PFSK-1 (cell line): ENCODE data around the gene CYP26A1.

ENCODE experiments used
- FOXP2 ChIP-seq: optimal IDR thresholded peaks from 2 replicates; pipeline ENCODE3; 2011; ENCODE audit warnings: borderline replicate concordance, control low read depth, inconsistent platforms; ENCODE audit not compliant: insufficient read depth; ENCODE audit errors: extremely low read length, extremely low read depth
- POLR2AphosphoS5 ChIP-seq: IDR thresholded peaks from 2 replicates; pipeline ENCODE4 v1.6.1; 2012; ENCODE audit warnings: low read depth, mild to moderate bottlenecking, control low read depth, low read length, moderate library complexity
- SIN3A ChIP-seq: IDR thresholded peaks from 2 replicates; pipeline ENCODE4 v1.6.1; 2012; ENCODE audit warnings: mild to moderate bottlenecking, low read length, moderate library complexity, borderline replicate concordance; ENCODE audit not compliant: insufficient read depth
- TAF1 ChIP-seq: IDR thresholded peaks from 2 replicates; pipeline ENCODE4 v1.6.1; 2012; ENCODE audit warnings: low read length, control low read depth, borderline replicate concordance; ENCODE audit not compliant: insufficient read depth
- TF ChIP-seq, protein P1 (sequence below), 2 experiments: IDR thresholded peaks; 2 replicates each; pipeline versions ENCODE4 v1.6.1 to v1.8.0; 2011 to 2012; ENCODE audit warnings: low read depth in 2 of 2, low read length in 2 of 2, control low read depth in 1 of 2, inconsistent platforms in 1 of 2, mild to moderate bottlenecking in 1 of 2, moderate library complexity in 1 of 2; ENCODE audit not compliant: insufficient read depth in 1 of 2

DNA sequence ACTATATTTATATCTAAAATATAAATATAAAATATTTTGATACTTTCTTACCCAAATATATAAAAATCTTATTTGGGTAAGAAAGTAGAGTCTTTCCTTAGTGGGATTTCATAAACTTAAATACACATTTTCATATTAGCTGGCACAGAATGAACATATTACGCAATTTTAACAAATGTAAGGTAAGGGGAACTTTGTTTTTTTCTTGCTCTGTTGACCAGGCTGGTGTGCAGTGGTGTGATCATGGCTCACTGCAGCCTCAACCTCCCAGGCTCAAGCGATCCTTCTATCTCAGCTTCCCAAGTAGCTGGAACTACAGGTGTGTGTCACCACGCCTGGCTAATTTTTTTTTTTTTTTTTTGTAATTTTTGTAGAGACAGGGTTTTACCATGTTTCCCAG lies 18.3 kb downstream of the CYP26A1 start:
- TF ChIP-seq, protein P1, sequence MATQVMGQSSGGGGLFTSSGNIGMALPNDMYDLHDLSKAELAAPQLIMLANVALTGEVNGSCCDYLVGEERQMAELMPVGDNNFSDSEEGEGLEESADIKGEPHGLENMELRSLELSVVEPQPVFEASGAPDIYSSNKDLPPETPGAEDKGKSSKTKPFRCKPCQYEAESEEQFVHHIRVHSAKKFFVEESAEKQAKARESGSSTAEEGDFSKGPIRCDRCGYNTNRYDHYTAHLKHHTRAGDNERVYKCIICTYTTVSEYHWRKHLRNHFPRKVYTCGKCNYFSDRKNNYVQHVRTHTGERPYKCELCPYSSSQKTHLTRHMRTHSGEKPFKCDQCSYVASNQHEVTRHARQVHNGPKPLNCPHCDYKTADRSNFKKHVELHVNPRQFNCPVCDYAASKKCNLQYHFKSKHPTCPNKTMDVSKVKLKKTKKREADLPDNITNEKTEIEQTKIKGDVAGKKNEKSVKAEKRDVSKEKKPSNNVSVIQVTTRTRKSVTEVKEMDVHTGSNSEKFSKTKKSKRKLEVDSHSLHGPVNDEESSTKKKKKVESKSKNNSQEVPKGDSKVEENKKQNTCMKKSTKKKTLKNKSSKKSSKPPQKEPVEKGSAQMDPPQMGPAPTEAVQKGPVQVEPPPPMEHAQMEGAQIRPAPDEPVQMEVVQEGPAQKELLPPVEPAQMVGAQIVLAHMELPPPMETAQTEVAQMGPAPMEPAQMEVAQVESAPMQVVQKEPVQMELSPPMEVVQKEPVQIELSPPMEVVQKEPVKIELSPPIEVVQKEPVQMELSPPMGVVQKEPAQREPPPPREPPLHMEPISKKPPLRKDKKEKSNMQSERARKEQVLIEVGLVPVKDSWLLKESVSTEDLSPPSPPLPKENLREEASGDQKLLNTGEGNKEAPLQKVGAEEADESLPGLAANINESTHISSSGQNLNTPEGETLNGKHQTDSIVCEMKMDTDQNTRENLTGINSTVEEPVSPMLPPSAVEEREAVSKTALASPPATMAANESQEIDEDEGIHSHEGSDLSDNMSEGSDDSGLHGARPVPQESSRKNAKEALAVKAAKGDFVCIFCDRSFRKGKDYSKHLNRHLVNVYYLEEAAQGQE (IDR thresholded peaks at IDR 0.05; ENCODE audit: insufficient read depth in 1 of 2, low read depth in 2 of 2, low read length in 2 of 2) = no peak
- TF ChIP-seq FOXP2 = no peak
- no peak for TF ChIP-seq SIN3A
- TF ChIP-seq POLR2AphosphoS5 = no peak
- TF ChIP-seq TAF1 = no peak
